Measurements from ENCODE around the gene PLEKHM2.
"Not testable (repeated sequence)": the region's sequence is repeated elsewhere in the genome, so short reads cannot be mapped to it uniquely, and the experiment has no call there.

PLEKHM2 gene

DNA sequence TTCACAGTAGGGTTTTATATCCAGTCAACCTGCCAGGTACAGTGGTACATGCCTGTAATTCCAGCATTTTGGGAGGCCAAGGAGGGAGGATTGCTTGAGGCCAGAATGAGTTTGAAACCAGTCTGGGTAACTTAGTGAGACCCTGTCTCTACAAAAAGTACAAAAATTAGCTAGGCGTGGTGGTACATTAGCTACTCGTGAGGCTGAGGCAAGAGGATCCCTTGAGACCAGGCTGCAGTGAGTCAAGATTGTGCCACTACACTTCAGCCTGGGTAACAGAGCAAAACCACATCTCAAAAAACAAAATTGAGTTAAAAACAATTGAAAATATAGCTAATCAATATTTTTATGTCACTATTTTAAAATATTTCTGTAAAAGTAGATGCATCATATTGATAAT is 33.7 kb upstream of the PLEKHM2 start:
- H3K4me3 ChIP-seq (ENCODE audit: low read length), result no peak overlapping the region
- TF ChIP-seq, protein P1, sequence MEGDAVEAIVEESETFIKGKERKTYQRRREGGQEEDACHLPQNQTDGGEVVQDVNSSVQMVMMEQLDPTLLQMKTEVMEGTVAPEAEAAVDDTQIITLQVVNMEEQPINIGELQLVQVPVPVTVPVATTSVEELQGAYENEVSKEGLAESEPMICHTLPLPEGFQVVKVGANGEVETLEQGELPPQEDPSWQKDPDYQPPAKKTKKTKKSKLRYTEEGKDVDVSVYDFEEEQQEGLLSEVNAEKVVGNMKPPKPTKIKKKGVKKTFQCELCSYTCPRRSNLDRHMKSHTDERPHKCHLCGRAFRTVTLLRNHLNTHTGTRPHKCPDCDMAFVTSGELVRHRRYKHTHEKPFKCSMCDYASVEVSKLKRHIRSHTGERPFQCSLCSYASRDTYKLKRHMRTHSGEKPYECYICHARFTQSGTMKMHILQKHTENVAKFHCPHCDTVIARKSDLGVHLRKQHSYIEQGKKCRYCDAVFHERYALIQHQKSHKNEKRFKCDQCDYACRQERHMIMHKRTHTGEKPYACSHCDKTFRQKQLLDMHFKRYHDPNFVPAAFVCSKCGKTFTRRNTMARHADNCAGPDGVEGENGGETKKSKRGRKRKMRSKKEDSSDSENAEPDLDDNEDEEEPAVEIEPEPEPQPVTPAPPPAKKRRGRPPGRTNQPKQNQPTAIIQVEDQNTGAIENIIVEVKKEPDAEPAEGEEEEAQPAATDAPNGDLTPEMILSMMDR (conservative IDR thresholded peaks at IDR 0.05; ENCODE audit: low read depth, low read length), result no peak
- DNase-seq (ENCODE audit: low read depth), result no peak

DNA sequence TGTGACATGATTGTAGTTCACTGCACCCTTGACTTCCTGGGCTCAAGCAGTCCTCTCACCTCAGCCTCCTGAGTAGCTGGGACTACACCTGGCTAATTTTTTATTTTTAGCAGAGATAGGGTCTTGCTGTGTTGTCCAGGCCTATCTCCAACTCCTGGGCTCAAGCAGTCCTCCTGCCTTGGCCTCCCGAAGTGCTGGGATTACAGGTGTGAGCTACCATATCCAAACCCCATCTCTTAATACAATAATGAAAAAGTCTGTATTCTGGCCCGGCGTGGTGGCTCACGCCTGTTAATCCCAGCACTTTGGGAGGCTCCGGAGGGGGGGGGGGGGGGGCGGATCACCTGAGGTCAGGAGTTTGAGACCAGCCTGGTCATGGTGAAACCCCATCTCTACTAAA is 32.0 kb upstream of the PLEKHM2 start:
- DNase-seq (ENCODE audit: low read depth); H3K4me3 ChIP-seq (ENCODE audit: low read length): not testable (repeated sequence)

DNA sequence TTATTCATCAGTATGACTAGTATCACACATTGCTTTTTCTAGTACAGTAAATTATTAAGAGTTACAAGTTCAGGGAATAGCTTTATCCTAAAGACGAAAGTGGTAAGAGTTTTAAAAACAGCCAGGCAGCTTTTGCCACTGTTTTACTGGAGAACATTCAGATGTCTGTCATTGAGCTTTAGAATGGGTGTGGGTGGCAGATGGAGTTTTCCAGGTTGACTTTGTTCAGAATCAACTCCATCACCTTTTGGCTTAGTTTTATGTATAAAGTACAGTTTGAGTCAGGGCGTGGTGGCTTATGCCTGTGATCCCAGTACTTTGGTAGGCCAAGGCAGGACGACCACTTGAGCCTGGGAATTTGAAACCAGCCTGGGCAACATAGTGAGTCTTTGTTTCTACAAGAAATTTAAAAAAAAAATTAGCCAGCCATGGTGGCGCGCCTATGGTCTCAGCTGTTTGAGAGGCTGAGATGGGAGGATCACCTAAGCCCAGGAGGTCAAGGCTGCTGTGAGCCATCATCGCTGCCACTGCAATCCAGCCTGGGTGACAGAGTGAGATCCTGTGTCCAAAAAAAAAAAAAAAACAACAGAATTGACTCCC is 29.9 kb upstream of the PLEKHM2 start:
- TF ChIP-seq, protein P1 (conservative IDR thresholded peaks at IDR 0.05; ENCODE audit: low read depth, low read length), result no peak
- no peak overlapping the region for H3K4me3 ChIP-seq (ENCODE audit: low read length)
- no peak for DNase-seq (ENCODE audit: low read depth)

DNA sequence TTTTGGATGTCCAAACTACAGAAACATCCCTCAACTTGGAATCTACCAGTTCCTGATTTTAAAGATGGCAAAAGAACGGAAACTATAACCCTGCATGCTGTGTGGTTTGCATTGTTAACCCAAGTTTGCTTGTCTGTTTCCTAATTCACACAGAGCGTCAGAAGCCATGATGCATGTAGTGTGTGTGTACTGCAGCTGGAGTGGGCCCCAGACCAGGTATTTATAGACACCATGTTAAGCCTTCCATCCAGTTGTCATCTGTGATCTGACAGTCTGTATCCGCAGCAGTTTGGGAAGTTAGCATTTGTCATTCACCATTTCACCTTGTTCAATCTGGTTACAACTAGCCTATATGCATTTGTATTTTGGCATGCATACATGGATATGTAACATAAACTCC is 27.7 kb upstream of the PLEKHM2 start:
- TF ChIP-seq, protein P1 (conservative IDR thresholded peaks at IDR 0.05; ENCODE audit: low read depth, low read length), result no peak
- H3K4me3 ChIP-seq (ENCODE audit: low read length), result no peak overlapping the region
- DNase-seq (ENCODE audit: low read depth), result no peak

DNA sequence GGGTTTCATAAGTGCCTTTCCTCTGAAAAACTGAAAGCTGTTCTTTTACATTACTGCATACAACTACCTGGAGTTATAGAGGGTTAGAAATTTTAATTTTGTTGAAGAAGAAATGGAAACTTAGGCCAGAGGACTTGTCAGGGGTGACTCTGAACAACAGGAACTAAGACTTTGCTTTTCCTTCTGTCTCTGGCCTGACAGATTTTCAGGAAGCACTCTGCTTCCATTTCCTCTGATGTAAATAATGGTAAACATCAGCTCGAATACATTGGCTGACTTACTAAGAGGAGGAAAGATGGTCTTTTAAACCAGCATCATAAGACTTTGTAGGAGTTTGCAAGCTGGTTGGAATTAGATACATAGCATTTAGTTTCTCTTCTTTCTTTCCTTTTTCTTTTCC is 27.1 kb upstream of the PLEKHM2 start:
- TF ChIP-seq, protein P1 (conservative IDR thresholded peaks at IDR 0.05; ENCODE audit: low read depth, low read length), result no peak
- DNase-seq (ENCODE audit: low read depth), result no peak
- H3K4me3 ChIP-seq (ENCODE audit: low read length), result no peak overlapping the region

DNA sequence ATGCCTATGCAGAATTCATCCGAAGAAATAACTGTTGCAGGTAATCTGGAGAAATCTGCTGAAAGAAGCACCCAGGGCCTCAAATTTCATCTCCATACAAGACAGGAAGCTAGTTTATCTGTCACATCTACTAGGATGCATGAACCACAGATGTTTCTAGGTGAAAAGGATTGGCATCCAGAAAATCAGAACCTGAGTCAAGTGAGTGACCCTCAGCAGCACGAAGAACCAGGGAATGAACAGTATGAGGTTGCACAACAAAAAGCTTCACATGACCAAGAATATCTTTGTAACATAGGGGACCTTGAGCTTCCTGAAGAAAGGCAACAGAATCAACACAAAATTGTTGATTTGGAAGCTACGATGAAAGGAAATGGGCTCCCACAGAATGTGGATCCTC is 24.0 kb upstream of the PLEKHM2 start:
- TF ChIP-seq, protein P1 (conservative IDR thresholded peaks at IDR 0.05; ENCODE audit: low read depth, low read length), result no peak
- DNase-seq (ENCODE audit: low read depth), result no peak
- H3K4me3 ChIP-seq (ENCODE audit: low read length), result no peak overlapping the region

DNA sequence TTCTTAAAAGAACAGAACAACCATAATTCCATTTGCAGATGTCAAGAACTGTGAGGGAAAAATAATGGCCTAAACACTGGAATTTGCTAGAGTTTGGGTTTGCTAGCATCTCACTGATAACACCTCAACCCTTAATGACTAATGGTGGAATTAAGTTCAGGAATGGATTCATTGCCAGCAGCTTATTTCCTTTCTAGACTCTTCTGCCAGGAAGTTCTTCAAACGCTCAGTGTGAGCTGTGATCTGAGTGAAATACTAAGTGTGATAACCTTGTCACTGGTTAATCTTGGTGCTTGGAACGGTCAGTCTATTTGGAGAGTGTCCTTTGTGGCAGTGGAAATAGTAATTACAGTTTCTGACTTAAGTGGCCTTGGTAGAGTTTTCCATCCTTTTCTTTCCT is 21.6 kb upstream of the PLEKHM2 start:
- H3K4me3 ChIP-seq (ENCODE audit: low read length), result no peak overlapping the region
- DNase-seq (ENCODE audit: low read depth), result no peak
- TF ChIP-seq, protein P1 (conservative IDR thresholded peaks at IDR 0.05; ENCODE audit: low read depth, low read length), result no peak

DNA sequence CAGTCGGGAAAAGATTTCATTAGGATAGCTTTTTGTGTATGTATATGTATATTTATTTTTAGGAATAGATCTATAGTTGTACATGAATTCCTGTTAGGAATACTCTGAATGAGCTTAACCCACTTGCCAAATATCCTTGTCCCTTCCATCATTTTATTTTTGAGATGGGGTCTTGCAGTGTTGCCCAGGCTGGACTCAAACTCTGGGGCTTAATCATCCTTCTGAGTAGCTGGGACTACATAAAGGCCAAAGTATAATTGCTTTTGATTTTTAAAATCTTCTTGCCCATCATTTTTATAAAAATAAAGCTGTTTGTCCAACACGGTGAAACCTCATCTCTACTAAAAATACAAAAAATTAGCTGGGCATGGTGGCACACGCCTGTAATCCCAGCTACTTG is 20.2 kb upstream of the PLEKHM2 start:
- no peak for DNase-seq (ENCODE audit: low read depth)
- TF ChIP-seq, protein P1 (conservative IDR thresholded peaks at IDR 0.05; ENCODE audit: low read depth, low read length), result no peak
- no peak overlapping the region for H3K4me3 ChIP-seq (ENCODE audit: low read length)

Data from retinal pigment epithelial cell (primary cell).